ENCODE measurements around the gene ITPKC.

DNA sequence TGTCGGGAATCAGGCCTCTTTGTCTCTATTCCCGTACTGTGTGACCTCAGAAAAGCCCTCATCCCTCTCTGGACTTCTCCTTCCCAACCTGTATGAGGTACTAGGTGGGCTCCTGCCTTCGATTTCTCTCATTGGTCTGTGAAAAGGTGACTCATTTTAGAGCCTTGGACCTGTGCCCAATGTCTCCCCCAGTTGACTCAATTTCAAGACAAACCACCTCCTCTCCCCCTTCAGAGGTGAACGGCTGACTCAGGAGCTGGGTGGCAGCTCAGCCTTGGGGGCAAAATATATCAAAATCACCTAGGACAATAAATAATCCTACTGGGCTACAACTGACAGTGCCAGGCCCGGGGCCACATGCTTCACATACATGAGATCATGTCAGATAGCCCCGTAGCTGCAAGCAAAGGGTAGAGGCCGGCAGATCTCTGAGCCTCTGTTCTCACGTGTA is 856 bp upstream of the ITPKC start:
- TF ChIP-seq CTCF (IDR thresholded peaks at IDR 0.05) (peak in 1 of 5 experiments; percentile 9), POLR2A (IDR thresholded peaks at IDR 0.05) (no peak)
